Osteocyte (in vitro differentiated cells): ENCODE data around the gene TBX3. TPM values are rescaled to one million over a fixed set of nuclear protein-coding genes. Genes with fewer than 3 reads are reported as not detected.
A peak's percentile ranks its signal among the peaks of the same experiment; 100 is the strongest.

Experiments
- DNase-seq: peaks from one replicate; pipeline ENCODE4 v3.0.0; 2021; ENCODE audit warnings: mixed read lengths; ENCODE audit not compliant: unreplicated experiment; ENCODE audit errors: extremely low spot score
- H3K27ac Mint-ChIP-seq: one replicate; pipeline ENCODE4 v1.8.0; 2021; ENCODE audit warnings: mild to moderate bottlenecking, mixed read lengths; ENCODE audit not compliant: unreplicated experiment
- H3K27me3 Mint-ChIP-seq: one replicate; pipeline ENCODE4 v1.8.0; 2021; ENCODE audit warnings: mixed read lengths; ENCODE audit not compliant: unreplicated experiment
- H3K36me3 Mint-ChIP-seq: one replicate; pipeline ENCODE4 v1.8.0; 2021; ENCODE audit warnings: mixed read lengths; ENCODE audit not compliant: unreplicated experiment
- H3K4me1 Mint-ChIP-seq: one replicate; pipeline ENCODE4 v1.8.0; 2021; ENCODE audit warnings: mixed read lengths; ENCODE audit not compliant: unreplicated experiment
- H3K4me3 Mint-ChIP-seq: one replicate; pipeline ENCODE4 v1.8.0; 2021; ENCODE audit warnings: mild to moderate bottlenecking, moderate library complexity, mixed read lengths; ENCODE audit not compliant: unreplicated experiment
- H3K9me3 Mint-ChIP-seq: one replicate; pipeline ENCODE4 v1.8.0; 2021; ENCODE audit warnings: mixed read lengths; ENCODE audit not compliant: unreplicated experiment
- CTCF ChIP-seq: fragments of 200-600 bp; sonication (generic); IDR thresholded peaks from 2 replicates; pipeline ENCODE4 v1.5.0; 2021; ENCODE audit warnings: antibody characterized with exemption, mild to moderate bottlenecking, moderate library complexity
- total RNA-seq: library from RNA; stranded (reverse); gene quantifications from 2 replicates; pipeline ENCODE4 v1.2.1, GENCODE V29; 2021

The TBX3 gene
- total RNA-seq, 1 donor from 2014 or later: 0.91 TPM

GRCh38 chr12:114636723-114637480 lies 47.1 kb downstream of the TBX3 start:
- TF ChIP-seq CTCF: peak; percentile 20
- no peak overlapping the region for H3K4me3 Mint-ChIP-seq
- no peaks in the 10 kb centered on the region for H3K36me3 Mint-ChIP-seq
- no peaks in the 10 kb centered on the region for H3K4me1 Mint-ChIP-seq
- no peaks in the 10 kb centered on the region for H3K27me3 Mint-ChIP-seq
- no peak overlapping the region for H3K27ac Mint-ChIP-seq
- DNase-seq: no peak
- no peaks in the 10 kb centered on the region for H3K9me3 Mint-ChIP-seq

DNA sequence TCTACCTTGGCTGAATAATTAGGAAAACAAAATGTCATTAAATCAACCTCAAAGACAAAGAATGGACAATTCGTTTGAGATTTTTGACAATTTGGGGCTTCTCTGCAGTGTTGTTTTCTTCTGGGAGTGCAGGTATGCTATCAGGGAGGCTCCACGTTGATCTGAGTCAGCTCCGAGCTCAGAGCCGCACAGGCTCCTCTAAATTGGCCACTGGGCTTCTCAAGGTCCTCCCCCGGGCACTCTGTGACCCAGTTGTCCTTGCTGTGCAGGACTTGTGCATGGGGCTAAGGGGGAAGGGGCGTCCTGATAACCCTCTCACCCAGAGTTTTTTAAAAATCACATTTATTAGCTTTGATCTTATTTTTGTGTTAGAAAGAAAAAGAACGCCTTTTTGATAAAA lies 52.7 kb downstream of the TBX3 start:
- no peaks in the 10 kb centered on the region for H3K4me1 Mint-ChIP-seq
- H3K27ac Mint-ChIP-seq: no peak overlapping the region
- no peaks in the 10 kb centered on the region for H3K27me3 Mint-ChIP-seq
- no peaks in the 10 kb centered on the region for H3K36me3 Mint-ChIP-seq
- TF ChIP-seq CTCF: no peak
- no peaks in the 10 kb centered on the region for H3K9me3 Mint-ChIP-seq
- DNase-seq: no peak
- H3K4me3 Mint-ChIP-seq: no peak overlapping the region

DNA sequence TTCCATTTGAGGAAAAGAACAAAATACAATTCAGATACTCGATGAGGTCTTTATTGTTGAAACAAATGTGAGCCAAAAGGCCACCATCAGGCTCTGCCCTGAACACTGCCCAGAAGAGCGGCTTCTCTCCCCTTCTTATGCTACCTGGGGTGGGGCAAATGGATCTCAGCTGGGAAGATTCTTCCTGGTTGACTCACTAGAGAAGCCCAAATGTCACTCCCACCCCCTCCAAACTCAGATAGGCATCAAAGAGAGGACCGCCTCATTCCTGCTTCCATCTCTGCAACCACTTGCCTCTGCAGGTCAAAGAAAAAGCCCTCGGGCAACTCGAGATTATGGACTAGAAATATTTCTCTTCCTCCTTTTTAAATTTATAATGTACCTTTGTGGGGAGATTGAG lies 55.8 kb downstream of the TBX3 start:
- no peak for TF ChIP-seq CTCF
- no peaks in the 10 kb centered on the region for H3K27me3 Mint-ChIP-seq
- H3K4me3 Mint-ChIP-seq: no peak overlapping the region
- H3K36me3 Mint-ChIP-seq: no peaks in the 10 kb centered on the region
- H3K27ac Mint-ChIP-seq: no peak overlapping the region
- no peaks in the 10 kb centered on the region for H3K4me1 Mint-ChIP-seq
- DNase-seq: no peak
- no peaks in the 10 kb centered on the region for H3K9me3 Mint-ChIP-seq

DNA sequence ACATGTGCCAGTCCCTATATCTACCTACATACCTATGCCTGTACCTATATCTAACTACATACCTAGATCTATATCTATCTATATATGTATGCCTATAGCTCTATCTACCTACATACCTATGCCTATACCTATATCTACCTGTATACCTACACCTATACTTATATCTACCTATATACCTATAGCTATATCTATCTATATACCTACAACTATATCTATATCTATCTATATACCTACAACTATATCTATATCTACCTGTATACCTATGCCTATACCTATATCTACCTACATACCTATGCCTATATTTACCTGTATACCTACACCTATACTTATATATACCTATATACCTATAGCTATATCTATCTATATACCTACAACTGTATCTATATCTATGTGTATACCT lies 56.6 kb downstream of the TBX3 start:
- DNase-seq: no peak
- no peaks in the 10 kb centered on the region for H3K9me3 Mint-ChIP-seq
- H3K27me3 Mint-ChIP-seq: no peaks in the 10 kb centered on the region
- H3K36me3 Mint-ChIP-seq: no peaks in the 10 kb centered on the region
- H3K4me3 Mint-ChIP-seq: no peak overlapping the region
- no peak overlapping the region for H3K27ac Mint-ChIP-seq
- H3K4me1 Mint-ChIP-seq: no peaks in the 10 kb centered on the region
- TF ChIP-seq CTCF: no peak

GRCh38 chr12:114625294-114625851 lies 58.6 kb downstream of the TBX3 start:
- Mint-ChIP-seq H3K9me3 (no peaks in the 10 kb centered on the region), H3K27ac (no peak overlapping the region), H3K27me3 (no peaks in the 10 kb centered on the region), H3K4me1 (no peaks in the 10 kb centered on the region), H3K36me3 (no peaks in the 10 kb centered on the region), H3K4me3 (no peak overlapping the region)
- peak; percentile 55 for TF ChIP-seq CTCF
- DNase-seq: no peak
